Ascending aorta (tissue), 2 donors: ENCODE data around the gene CLDN14. TPM values are rescaled to one million over a fixed set of nuclear protein-coding genes. Genes with fewer than 3 reads are reported as not detected.
"Not testable (repeated sequence)": the region's sequence is repeated elsewhere in the genome, so short reads cannot be mapped to it uniquely, and the experiment has no call there.

Experiments used
- DNase-seq, 2 donors: peaks; one replicate each; pipeline ENCODE4 v3.0.0-alpha.2; 2019; ENCODE audit warnings: low spot score in 2 of 2
- H3K27ac ChIP-seq, 2 donors: fragments of 200-600 bp; sonication (generic); one replicate each; pipeline ENCODE4 v1.5.1; 2016 to 2017; ENCODE audit warnings: mild to moderate bottlenecking in 1 of 2
- H3K27me3 ChIP-seq: fragments of 200-600 bp; sonication (generic); one replicate; pipeline ENCODE4 v1.5.1; 2017
- H3K36me3 ChIP-seq, 2 donors: fragments of 200-600 bp; sonication (generic); one replicate each; pipeline ENCODE4 v1.5.1; 2016
- H3K4me1 ChIP-seq, 2 donors: fragments of 200-600 bp; sonication (generic); one replicate each; pipeline ENCODE4 v1.5.1; 2016 to 2017; ENCODE audit warnings: mild to moderate bottlenecking in 1 of 2
- H3K4me3 ChIP-seq, 2 donors: fragments of 200-600 bp; sonication (generic); one replicate each; pipeline ENCODE4 v1.5.1; 2016 to 2017; ENCODE audit warnings: mild to moderate bottlenecking in 1 of 2
- H3K9me3 ChIP-seq, 2 donors: fragments of 200-600 bp; sonication (generic); one replicate each; pipeline ENCODE4 v1.5.1; 2016
- CTCF ChIP-seq, 3 experiments: fragments of 200-600 bp in 2 of 3; fragments of 450-650 bp in 1 of 3; sonication (generic) in 2 of 3; IDR thresholded peaks; one replicate each; pipeline ENCODE4 v1.5.1; 2016 to 2019; ENCODE audit warnings: antibody characterized with exemption in 3 of 3, mild to moderate bottlenecking in 1 of 3, moderate library complexity in 1 of 3
- intact Hi-C: fragments of 100-400 bp; cut with DNase I; formaldehyde crosslinking; loops from one replicate; pipeline ENCODE4 v1.15.1; 2023
- total RNA-seq: library from RNA; depleted of rRNA; stranded (reverse); fragments of >200 nt; gene quantifications from one replicate; pipeline ENCODE4 v1.1.0, GENCODE V29; 2016

CLDN14 gene
- total RNA-seq, 1 donor from 2014 or later, result not detected

- no peaks in the 10 kb centered on the region for H3K36me3 ChIP-seq
- no peak overlapping the region for H3K4me3 ChIP-seq
- no peak for DNase-seq
- H3K27ac ChIP-seq, result no peak overlapping the region
- no peaks in the 10 kb centered on the region for H3K9me3 ChIP-seq
- no peaks in the 10 kb centered on the region for H3K4me1 ChIP-seq
- TF ChIP-seq CTCF (IDR thresholded peaks at IDR 0.05), result no peak
- intact Hi-C loops, result no loop called here
- no peaks in the 10 kb centered on the region for H3K27me3 ChIP-seq
Measured at GRCh38 chr21:36481639-36482038, 1.7 kb upstream of the CLDN14 start.

GRCh38 chr21:36480618-36481017 is 696 bp upstream of the CLDN14 start:
- DNase-seq, result no peak
- intact Hi-C loops, result no loop called here
- Histone ChIP-seq H3K36me3 (no peaks in the 10 kb centered on the region), H3K4me1 (no peaks in the 10 kb centered on the region), H3K27me3 (no peaks in the 10 kb centered on the region), H3K27ac (no peak overlapping the region), H3K9me3 (no peaks in the 10 kb centered on the region), H3K4me3 (no peak overlapping the region)
- no peak for TF ChIP-seq CTCF (IDR thresholded peaks at IDR 0.05)

GRCh38 chr21:36478941-36479340 is 981 bp downstream of the CLDN14 start:
- DNase-seq, result no peak
- peak overlapping the region in 1 of 2 donors; percentile 34 for H3K4me3 ChIP-seq
- H3K27ac ChIP-seq, result peak overlapping the region in 1 of 2 donors; percentile 20
- no peaks in the 10 kb centered on the region for H3K4me1 ChIP-seq
- no peaks in the 10 kb centered on the region for H3K27me3 ChIP-seq
- TF ChIP-seq CTCF (IDR thresholded peaks at IDR 0.05), result peak in 1 of 3 experiments; percentile 20
- intact Hi-C loops, result no loop called here
- no peaks in the 10 kb centered on the region for H3K36me3 ChIP-seq
- H3K9me3 ChIP-seq, result no peaks in the 10 kb centered on the region

- H3K36me3 ChIP-seq, result no peaks in the 10 kb centered on the region
- no peak for TF ChIP-seq CTCF (IDR thresholded peaks at IDR 0.05)
- H3K4me3 ChIP-seq, result no peak overlapping the region
- H3K9me3 ChIP-seq, result no peaks in the 10 kb centered on the region
- intact Hi-C loops, result no loop called here
- DNase-seq, result no peak
- H3K27ac ChIP-seq, result no peak overlapping the region
- no peaks in the 10 kb centered on the region for H3K4me1 ChIP-seq
- no peaks in the 10 kb centered on the region for H3K27me3 ChIP-seq
Measured at GRCh38 chr21:36478207-36478701, 1.7 kb downstream of the CLDN14 start.

- Histone ChIP-seq H3K27ac (no peak overlapping the region), H3K27me3 (no peaks in the 10 kb centered on the region), H3K36me3 (no peaks in the 10 kb centered on the region), H3K9me3 (no peaks in the 10 kb centered on the region), H3K4me1 (no peaks in the 10 kb centered on the region), H3K4me3 (no peak overlapping the region)
- DNase-seq, result no peak
- no peak for TF ChIP-seq CTCF (IDR thresholded peaks at IDR 0.05)
- intact Hi-C loops, result no loop called here
Measured at GRCh38 chr21:36477559-36477958, 2.4 kb downstream of the CLDN14 start.

GRCh38 chr21:36477001-36477400 is 2.9 kb downstream of the CLDN14 start:
- no peak for DNase-seq
- no peak overlapping the region for H3K4me3 ChIP-seq
- intact Hi-C loops, result no loop called here
- no peaks in the 10 kb centered on the region for H3K4me1 ChIP-seq
- no peak overlapping the region for H3K27ac ChIP-seq
- H3K9me3 ChIP-seq, result no peaks in the 10 kb centered on the region
- H3K27me3 ChIP-seq, result no peaks in the 10 kb centered on the region
- H3K36me3 ChIP-seq, result no peaks in the 10 kb centered on the region
- no peak for TF ChIP-seq CTCF (IDR thresholded peaks at IDR 0.05)

- intact Hi-C loops, H3K27ac ChIP-seq, H3K9me3 ChIP-seq, H3K4me1 ChIP-seq, H3K4me3 ChIP-seq, H3K27me3 ChIP-seq, DNase-seq, H3K36me3 ChIP-seq: not testable (repeated sequence)
Measured at GRCh38 chr21:36476541-36476940, 3.4 kb downstream of the CLDN14 start.
